LNCaP clone FGC (cell line): ENCODE results near the gene PSMD14.

Source experiments
- DNase-seq: peaks from one replicate; pipeline ENCODE4 v3.0.0-alpha.2; 2011; ENCODE audit warnings: low read depth
- H3K4me3 ChIP-seq: 2 replicates; pipeline ENCODE4 v1.5.1; 2011; ENCODE audit warnings: mild to moderate bottlenecking, low read depth, low read length, control low read depth
- CTCF ChIP-seq: IDR thresholded peaks from 2 replicates; pipeline ENCODE4 v1.5.1; 2012; ENCODE audit warnings: mild to moderate bottlenecking; ENCODE audit not compliant: control insufficient read depth, insufficient read depth; ENCODE audit errors: extremely low read depth

The PSMD14 gene

DNA sequence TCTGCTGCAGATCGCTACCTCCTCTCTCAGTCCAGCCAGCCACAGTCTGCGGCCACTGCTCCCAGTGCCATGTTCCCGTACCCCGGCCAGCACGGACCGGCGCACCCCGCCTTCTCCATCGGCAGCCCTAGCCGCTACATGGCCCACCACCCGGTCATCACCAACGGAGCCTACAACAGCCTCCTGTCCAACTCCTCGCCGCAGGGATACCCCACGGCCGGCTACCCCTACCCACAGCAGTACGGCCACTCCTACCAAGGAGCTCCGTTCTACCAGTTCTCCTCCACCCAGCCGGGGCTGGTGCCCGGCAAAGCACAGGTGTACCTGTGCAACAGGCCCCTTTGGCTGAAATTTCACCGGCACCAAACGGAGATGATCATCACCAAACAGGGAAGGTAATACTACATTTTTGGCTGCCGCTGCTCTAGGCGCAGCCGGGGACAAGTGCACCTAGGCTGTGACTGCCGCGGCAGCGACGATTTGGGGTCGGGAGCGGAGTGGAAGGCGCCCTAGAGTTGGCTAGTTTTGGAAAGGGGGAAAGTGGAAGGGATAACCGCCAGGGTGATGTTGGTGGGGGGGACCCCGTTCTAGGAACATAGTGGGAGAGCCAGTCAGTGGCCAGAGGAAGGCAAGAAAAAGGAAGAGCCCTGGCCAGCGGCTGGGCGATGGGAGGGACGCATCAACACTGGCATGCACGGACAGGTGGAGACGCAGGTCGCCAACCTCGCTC is 108.6 kb downstream of the PSMD14 start:
- H3K4me3 ChIP-seq = no peak overlapping the region
- no peak for DNase-seq
- TF ChIP-seq CTCF = no peak

DNA sequence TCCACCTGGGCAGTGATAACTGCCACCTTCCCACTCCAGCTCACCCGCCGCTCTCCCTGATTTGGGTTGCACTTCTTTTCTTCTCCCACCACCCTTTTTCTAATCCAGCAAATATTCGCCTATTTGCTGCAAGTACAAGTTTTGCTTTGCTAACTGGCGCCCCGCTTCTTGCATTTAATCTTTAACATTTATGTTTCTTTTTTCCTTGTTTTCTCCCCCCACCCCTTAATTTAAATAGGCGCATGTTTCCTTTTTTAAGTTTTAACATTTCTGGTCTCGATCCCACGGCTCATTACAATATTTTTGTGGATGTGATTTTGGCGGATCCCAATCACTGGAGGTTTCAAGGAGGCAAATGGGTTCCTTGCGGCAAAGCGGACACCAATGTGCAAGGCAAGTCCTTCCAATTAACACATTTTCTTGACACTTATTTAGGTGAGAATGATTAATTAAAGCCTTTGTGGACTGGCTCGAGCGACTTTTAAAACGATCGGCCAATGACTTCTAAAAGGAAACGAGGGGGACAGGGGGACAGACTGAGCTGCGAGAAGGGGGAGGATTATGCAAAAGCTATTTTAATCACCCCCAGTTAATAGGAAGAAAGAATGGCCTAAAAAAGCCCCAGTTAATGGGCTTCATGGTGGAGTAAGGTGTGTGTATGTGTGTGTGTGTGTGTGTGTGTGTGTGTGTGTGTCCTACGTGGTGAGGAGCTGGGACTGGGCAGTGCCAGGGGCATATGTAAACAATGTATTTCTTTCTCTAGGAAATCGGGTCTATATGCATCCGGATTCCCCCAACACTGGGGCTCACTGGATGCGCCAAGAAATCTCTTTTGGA is 109.4 kb downstream of the PSMD14 start:
- no peak overlapping the region for H3K4me3 ChIP-seq
- TF ChIP-seq CTCF = no peak
- no peak for DNase-seq

- TF ChIP-seq CTCF = no peak
- no peak overlapping the region for H3K4me3 ChIP-seq
- no peak for DNase-seq
These were observed 110.1 kb downstream of the PSMD14 start for GRCh38 chr2:161418275-161418714.

DNA sequence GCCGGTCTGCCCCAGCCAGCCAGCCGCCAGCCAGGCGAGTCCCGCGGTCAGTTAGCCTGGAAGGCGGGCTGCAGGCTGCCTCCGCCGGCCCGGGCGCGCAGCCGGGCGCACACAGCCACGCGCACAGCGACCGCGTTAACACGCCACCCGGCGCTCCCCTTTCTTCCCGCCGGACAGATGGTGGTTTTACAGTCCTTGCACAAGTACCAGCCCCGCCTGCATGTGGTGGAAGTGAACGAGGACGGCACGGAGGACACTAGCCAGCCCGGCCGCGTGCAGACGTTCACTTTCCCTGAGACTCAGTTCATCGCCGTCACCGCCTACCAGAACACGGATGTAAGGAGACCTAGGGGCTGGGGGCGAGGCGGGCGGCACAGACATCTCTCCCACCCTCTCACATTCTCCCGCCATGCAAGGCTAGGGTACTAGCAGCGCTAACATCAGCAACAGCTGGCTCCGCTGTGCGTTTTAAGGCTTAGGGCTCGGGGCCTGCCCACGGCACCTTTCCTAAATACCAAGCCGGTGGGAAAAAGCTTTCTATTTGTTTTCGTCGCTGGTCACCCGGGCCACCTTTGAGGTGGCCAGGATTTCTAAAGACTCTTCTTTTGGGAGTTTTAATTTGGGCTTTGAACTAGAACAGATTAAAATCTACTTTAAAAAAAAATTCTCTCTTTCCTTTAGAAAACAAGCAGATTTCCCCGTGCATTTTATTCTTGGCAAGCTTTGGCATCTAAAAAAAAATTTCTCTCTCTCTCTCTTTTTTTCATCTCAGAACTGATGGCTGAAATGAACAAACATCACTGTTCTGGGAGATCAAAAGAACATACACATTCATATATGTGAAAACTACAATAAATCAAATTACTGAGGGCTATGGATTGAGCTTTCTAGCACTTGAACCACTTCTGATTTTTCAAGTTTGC is 110.8 kb downstream of the PSMD14 start:
- TF ChIP-seq CTCF = no peak
- DNase-seq = no peak
- no peak overlapping the region for H3K4me3 ChIP-seq

DNA sequence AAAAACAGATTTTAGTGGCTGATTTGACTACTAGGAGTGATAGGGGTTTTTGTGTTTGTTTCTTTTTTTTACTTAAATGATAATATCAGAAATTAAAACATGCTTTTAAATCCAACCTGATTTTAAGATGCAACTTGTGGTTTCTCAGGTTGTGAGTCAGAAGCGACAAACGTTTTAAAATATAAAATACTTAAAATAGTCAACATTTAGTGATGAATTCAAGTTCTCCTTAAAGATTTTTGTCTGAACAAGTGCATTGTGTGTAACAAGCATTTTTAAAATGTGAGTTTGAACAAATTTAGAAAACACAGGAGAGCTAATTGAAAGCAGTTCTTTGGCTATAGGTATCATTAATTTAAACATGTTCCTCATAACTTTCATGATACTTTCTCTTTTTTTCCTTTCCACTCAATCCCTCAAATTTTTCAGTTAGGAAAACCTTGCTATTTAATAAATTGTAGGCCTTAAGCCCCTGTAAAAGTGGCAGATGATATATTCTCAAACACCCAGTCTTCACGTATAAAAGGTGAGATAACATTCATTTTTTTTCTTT is 111.5 kb downstream of the PSMD14 start:
- no peak overlapping the region for H3K4me3 ChIP-seq
- no peak for TF ChIP-seq CTCF
- no peak for DNase-seq

- DNase-seq = no peak
- H3K4me3 ChIP-seq = no peak overlapping the region
- no peak for TF ChIP-seq CTCF
These were observed 112.3 kb downstream of the PSMD14 start for GRCh38 chr2:161420406-161421074.
